Glutamatergic neuron (in vitro differentiated cells): Measurements from ENCODE around the gene HIP1R. TPM values are rescaled to one million over a fixed set of nuclear protein-coding genes. Genes with fewer than 3 reads are reported as not detected.
"Not testable (repeated sequence)": the region's sequence is repeated elsewhere in the genome, so short reads cannot be mapped to it uniquely, and the experiment has no call there.

Experiments
- DNase-seq: peaks from one replicate; pipeline ENCODE4 v3.0.0; 2022
- H3K27ac Mint-ChIP-seq: one replicate; pipeline ENCODE4 v1.8.0; 2020; ENCODE audit warnings: mild to moderate bottlenecking, mixed read lengths, inconsistent platforms; ENCODE audit not compliant: unreplicated experiment
- H3K27me3 Mint-ChIP-seq: one replicate; pipeline ENCODE4 v1.8.0; 2020; ENCODE audit warnings: mild to moderate bottlenecking, moderate library complexity, mixed read lengths, inconsistent platforms; ENCODE audit not compliant: unreplicated experiment
- H3K36me3 Mint-ChIP-seq: one replicate; pipeline ENCODE4 v1.8.0; 2020; ENCODE audit warnings: mild to moderate bottlenecking, mixed read lengths, inconsistent platforms; ENCODE audit not compliant: unreplicated experiment
- H3K4me1 Mint-ChIP-seq: one replicate; pipeline ENCODE4 v1.8.0; 2020; ENCODE audit warnings: mild to moderate bottlenecking, low read depth, mixed read lengths, inconsistent platforms; ENCODE audit not compliant: unreplicated experiment
- H3K4me3 Mint-ChIP-seq: one replicate; pipeline ENCODE4 v1.8.0; 2020; ENCODE audit warnings: mild to moderate bottlenecking, mixed read lengths, inconsistent platforms; ENCODE audit not compliant: unreplicated experiment
- H3K9me3 Mint-ChIP-seq: one replicate; pipeline ENCODE4 v1.8.0; 2020; ENCODE audit warnings: mild to moderate bottlenecking, moderate library complexity, mixed read lengths, inconsistent platforms; ENCODE audit not compliant: unreplicated experiment
- total RNA-seq: library from RNA; stranded (reverse); fragmentation: NEBNext Ultra II Directional; extraction: Animal tissue kit (Norgen Biotek cat#: 25700); gene quantifications from one replicate; pipeline ENCODE4 v1.2.1, GENCODE V29; 2021; ENCODE audit not compliant: unreplicated experiment
- TF ChIP-seq, protein P1 (sequence below): fragments of 200-600 bp; sonication (generic); IDR thresholded peaks from one replicate; pipeline ENCODE4 v1.5.0; 2021; ENCODE audit not compliant: partially characterized antibody, unreplicated experiment

Gene HIP1R
- total RNA-seq, 1 donor from 2014 or later: 19.3 TPM

GRCh38 chr12:122872815-122873361 lies 37.6 kb downstream of the HIP1R start:
- H3K9me3 Mint-ChIP-seq: peaks cover 4% of the 10 kb centered on the region
- peak; percentile 4 for DNase-seq
- peak overlapping the region; percentile 89 for H3K4me3 Mint-ChIP-seq
- H3K27me3 Mint-ChIP-seq: peaks cover 14% of the 10 kb centered on the region
- peaks cover 9% of the 10 kb centered on the region for H3K36me3 Mint-ChIP-seq
- TF ChIP-seq, protein P1, sequence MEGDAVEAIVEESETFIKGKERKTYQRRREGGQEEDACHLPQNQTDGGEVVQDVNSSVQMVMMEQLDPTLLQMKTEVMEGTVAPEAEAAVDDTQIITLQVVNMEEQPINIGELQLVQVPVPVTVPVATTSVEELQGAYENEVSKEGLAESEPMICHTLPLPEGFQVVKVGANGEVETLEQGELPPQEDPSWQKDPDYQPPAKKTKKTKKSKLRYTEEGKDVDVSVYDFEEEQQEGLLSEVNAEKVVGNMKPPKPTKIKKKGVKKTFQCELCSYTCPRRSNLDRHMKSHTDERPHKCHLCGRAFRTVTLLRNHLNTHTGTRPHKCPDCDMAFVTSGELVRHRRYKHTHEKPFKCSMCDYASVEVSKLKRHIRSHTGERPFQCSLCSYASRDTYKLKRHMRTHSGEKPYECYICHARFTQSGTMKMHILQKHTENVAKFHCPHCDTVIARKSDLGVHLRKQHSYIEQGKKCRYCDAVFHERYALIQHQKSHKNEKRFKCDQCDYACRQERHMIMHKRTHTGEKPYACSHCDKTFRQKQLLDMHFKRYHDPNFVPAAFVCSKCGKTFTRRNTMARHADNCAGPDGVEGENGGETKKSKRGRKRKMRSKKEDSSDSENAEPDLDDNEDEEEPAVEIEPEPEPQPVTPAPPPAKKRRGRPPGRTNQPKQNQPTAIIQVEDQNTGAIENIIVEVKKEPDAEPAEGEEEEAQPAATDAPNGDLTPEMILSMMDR: no peak
- no peak overlapping the region for H3K27ac Mint-ChIP-seq
- peaks cover 31% of the 10 kb centered on the region for H3K4me1 Mint-ChIP-seq

GRCh38 chr12:122873540-122873939 lies 38.3 kb downstream of the HIP1R start:
- Mint-ChIP-seq H3K27ac (no peak overlapping the region), H3K4me3 (no peak overlapping the region), H3K9me3 (peaks cover 4% of the 10 kb centered on the region), H3K36me3 (peaks cover 7% of the 10 kb centered on the region), H3K4me1 (peaks cover 33% of the 10 kb centered on the region), H3K27me3 (peaks cover 14% of the 10 kb centered on the region)
- TF ChIP-seq, protein P1: no peak
- peak; percentile 17 for DNase-seq

- peaks cover 33% of the 10 kb centered on the region for H3K4me1 Mint-ChIP-seq
- peak; percentile 22 for DNase-seq
- H3K4me3 Mint-ChIP-seq: no peak overlapping the region
- H3K9me3 Mint-ChIP-seq: peaks cover 4% of the 10 kb centered on the region
- H3K27me3 Mint-ChIP-seq: peaks cover 10% of the 10 kb centered on the region
- TF ChIP-seq, protein P1: no peak
- H3K27ac Mint-ChIP-seq: no peak overlapping the region
- H3K36me3 Mint-ChIP-seq: peaks cover 1% of the 10 kb centered on the region
These were observed 38.8 kb downstream of the HIP1R start for GRCh38 chr12:122874081-122874480.

DNA sequence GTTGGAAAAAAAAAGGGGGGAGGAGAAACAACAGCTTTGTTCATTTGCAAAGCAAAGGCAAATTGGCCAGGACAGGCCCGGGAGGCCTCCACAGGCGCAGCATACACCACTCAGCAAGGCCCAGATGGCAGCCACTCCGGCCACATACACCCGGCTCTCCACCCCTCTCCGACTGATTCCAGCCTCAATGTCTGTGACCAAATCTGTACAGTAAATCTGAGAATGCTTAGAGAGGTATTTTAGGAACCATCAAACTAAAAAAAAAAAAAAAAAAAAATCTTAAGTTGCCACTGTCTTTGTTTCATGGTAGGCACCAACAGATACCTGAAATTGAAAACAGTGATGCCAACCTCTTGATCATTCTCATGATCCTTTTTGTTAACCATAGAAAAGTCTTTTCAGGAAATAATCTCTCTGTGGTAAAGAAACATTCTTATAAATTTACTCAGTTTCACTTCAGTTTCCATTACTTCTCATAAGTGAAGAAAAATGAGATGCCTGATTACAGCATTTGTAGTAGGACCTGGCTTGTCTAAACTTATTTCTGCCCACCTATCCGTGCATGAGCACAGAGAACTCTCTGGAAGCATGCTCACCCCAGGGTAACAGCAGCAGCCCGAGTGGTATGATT lies 40.4 kb downstream of the HIP1R start:
- TF ChIP-seq, protein P1: no peak
- Mint-ChIP-seq H3K27me3 (peaks cover 17% of the 10 kb centered on the region), H3K4me1 (peaks cover 43% of the 10 kb centered on the region), H3K4me3 (peak overlapping the region; percentile 46), H3K36me3 (no peaks in the 10 kb centered on the region), H3K9me3 (peaks cover 6% of the 10 kb centered on the region), H3K27ac (peak overlapping the region; percentile 52)
- DNase-seq: peak; percentile 55

- H3K4me1 Mint-ChIP-seq: peaks cover 46% of the 10 kb centered on the region
- not testable (repeated sequence) for H3K27ac Mint-ChIP-seq, DNase-seq, H3K36me3 Mint-ChIP-seq, H3K9me3 Mint-ChIP-seq, H3K4me3 Mint-ChIP-seq
- H3K27me3 Mint-ChIP-seq: peaks cover 20% of the 10 kb centered on the region
These were observed 41.0 kb downstream of the HIP1R start for GRCh38 chr12:122876281-122876680.
